ENCODE data around the gene SDSL.

- TF ChIP-seq CTCF (optimal IDR thresholded peaks at IDR 0.05 in 1 of 3, IDR thresholded peaks at IDR 0.05 in 1 of 3, conservative IDR thresholded peaks at IDR 0.05 in 1 of 3; ENCODE audit: extremely low read depth in 1 of 3, insufficient read depth in 2 of 3, low read length in 3 of 3) (no peak), EZH2 (IDR thresholded peaks at IDR 0.05; ENCODE audit: low read length) (no peak)
Measured at GRCh38 chr12:113396200-113396599, 26.0 kb upstream of the SDSL start.
